ENCODE data around the gene CES2. TPM values are rescaled to one million over a fixed set of nuclear protein-coding genes. Genes with fewer than 3 reads are reported as not detected.
"Not testable (repeated sequence)": the region's sequence is repeated elsewhere in the genome, so short reads cannot be mapped to it uniquely, and the experiment has no call there.

The CES2 gene
- total RNA-seq, 1 experiment from 2014 or later, result 65.7 TPM

DNA sequence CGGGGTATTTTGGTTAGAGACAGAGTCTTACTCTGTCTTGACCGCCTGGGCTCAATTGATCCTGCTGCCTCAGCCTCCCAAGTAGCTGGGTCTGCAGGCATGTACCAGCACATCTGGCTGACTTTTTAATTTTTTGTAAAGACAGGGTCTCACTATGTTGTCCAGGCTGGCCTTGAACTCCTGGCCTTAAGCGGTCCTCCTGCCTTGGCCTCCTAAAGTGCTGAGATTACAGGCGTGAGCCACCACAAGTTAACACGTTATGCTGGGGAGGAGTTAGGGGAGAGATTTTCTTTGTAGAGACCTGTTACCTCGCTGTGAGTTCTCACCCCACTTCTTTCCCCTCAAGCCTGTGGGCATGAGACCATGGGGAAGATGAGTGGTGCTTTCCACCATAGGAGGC is 51.2 kb downstream of the CES2 start:
- H3K9me3 Mint-ChIP-seq (ENCODE audit: unreplicated experiment), result no peaks in the 10 kb centered on the region
- peaks cover 16% of the 10 kb centered on the region for H3K4me1 Mint-ChIP-seq (ENCODE audit: insufficient read depth, unreplicated experiment)
- no peaks in the 10 kb centered on the region for H3K36me3 Mint-ChIP-seq (ENCODE audit: insufficient read depth, unreplicated experiment)
- H3K27ac Mint-ChIP-seq (ENCODE audit: low read depth, unreplicated experiment), result no peak overlapping the region
- no peaks in the 10 kb centered on the region for H3K27me3 Mint-ChIP-seq (ENCODE audit: insufficient read depth, unreplicated experiment)
- intact Hi-C loops (cut with micrococcal nuclease), result no loop called here
- no TSS peak for BruUV-seq (replicated peaks)
- no peak overlapping the region for H3K4me3 Mint-ChIP-seq (ENCODE audit: unreplicated experiment)
- CTCF ChIA-PET, result interaction anchor here (0.6 to 0.7 kb wide), 3 partner anchors 34 to 163 kb away, joined by 3 read pairs; no protein-coding TSS in a partner anchor
- POLR2A ChIA-PET, result interaction anchor here (1.5 kb wide), 1 partner anchor 227 kb away, joined by 3 read pairs; no protein-coding TSS in a partner anchor
- TF ChIP-seq, protein P1, sequence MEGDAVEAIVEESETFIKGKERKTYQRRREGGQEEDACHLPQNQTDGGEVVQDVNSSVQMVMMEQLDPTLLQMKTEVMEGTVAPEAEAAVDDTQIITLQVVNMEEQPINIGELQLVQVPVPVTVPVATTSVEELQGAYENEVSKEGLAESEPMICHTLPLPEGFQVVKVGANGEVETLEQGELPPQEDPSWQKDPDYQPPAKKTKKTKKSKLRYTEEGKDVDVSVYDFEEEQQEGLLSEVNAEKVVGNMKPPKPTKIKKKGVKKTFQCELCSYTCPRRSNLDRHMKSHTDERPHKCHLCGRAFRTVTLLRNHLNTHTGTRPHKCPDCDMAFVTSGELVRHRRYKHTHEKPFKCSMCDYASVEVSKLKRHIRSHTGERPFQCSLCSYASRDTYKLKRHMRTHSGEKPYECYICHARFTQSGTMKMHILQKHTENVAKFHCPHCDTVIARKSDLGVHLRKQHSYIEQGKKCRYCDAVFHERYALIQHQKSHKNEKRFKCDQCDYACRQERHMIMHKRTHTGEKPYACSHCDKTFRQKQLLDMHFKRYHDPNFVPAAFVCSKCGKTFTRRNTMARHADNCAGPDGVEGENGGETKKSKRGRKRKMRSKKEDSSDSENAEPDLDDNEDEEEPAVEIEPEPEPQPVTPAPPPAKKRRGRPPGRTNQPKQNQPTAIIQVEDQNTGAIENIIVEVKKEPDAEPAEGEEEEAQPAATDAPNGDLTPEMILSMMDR (IDR thresholded peaks at IDR 0.05; ENCODE audit: unreplicated experiment), result no peak
- no peak for DNase-seq (ENCODE audit: unreplicated experiment)

DNA sequence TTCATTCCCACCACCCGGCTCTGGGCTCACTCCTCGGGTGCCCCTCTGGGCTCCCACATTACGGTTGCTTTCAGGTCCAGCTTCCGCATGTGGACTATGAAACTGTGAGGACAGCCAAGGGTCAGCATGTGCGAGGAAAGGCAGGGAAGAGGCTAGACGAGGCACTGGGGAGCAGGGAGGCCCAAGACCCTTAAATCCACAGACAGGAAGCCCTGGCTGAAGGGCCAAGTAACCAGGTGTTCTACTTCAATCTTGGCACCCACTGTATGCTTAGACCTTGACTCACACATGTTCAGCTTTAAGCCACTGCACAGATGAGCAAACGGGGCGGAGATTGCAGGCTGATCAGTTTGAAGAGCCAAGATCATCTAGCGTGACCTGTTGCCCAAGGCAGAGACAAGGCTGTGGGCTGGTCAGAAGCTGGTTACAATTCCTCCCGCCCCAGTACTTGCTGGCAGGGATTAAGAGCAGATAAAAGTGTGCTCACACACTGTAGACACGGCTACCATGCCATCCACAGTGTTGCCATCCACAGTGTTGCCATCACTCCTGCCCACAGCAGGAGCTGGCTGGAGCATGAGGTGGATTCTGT is 53.0 kb downstream of the CES2 start, which contains the start of gene CES4A:
Gene CES4A, plus strand, starts transcription at position 393 of the 592 bp plus-strand sequence. Its CDS starts 184 bp downstream, at position 577.
- TF ChIP-seq, protein P1 (IDR thresholded peaks at IDR 0.05; ENCODE audit: unreplicated experiment), result no peak
- no TSS peak for BruUV-seq (replicated peaks)
- Mint-ChIP-seq H3K27me3 (ENCODE audit: insufficient read depth, unreplicated experiment) (no peaks in the 10 kb centered on the region), H3K4me1 (ENCODE audit: insufficient read depth, unreplicated experiment) (peaks cover 16% of the 10 kb centered on the region), H3K4me3 (ENCODE audit: unreplicated experiment) (no peak within 1 kb of the TSS), H3K27ac (ENCODE audit: low read depth, unreplicated experiment) (peak within 1 kb of the TSS; percentile 76), H3K9me3 (ENCODE audit: unreplicated experiment) (no peaks in the 10 kb centered on the region), H3K36me3 (ENCODE audit: insufficient read depth, unreplicated experiment) (peaks cover 3% of the 10 kb centered on the region)
- POLR2A ChIA-PET, result interaction anchor here (0.5 to 1.7 kb wide), 8 partner anchors 8 to 655 kb away, joined by 3 to 8 read pairs (median 3); no protein-coding TSS in a partner anchor
- CTCF ChIA-PET, result interaction anchor here (0.6 to 1.8 kb wide), 9 partner anchors 11 to 740 kb away, joined by 3 to 8 read pairs (median 3); no protein-coding TSS in a partner anchor
- intact Hi-C loops (cut with micrococcal nuclease), result no loop called here
- DNase-seq (ENCODE audit: unreplicated experiment), result peak; percentile 87

DNA sequence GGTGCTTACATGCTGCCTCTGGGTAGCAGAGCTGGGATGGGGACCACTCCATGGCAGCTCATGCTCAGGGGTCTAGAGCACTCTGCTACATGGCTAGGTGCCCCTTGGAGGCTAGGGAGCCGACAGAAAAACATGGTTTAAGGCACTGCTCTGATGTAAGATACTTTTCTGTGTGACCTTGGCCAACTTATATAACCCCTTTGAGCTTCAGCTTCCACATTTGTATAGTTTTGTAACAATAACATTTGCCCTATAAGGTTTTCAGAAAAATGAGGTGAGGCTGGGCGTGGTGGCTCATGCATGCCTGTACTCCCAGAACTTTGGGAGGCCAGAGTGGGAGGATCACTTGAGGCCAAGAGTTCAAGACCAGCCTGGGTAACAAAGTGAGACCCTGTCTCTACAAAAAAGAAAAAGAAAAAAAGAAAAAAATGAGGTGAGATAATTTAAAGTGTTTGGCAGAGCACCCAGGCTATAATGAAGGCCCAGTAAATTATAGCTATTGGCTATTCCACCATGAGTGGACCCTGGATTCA is 56.3 kb downstream of the CES2 start:
- no peaks in the 10 kb centered on the region for H3K27me3 Mint-ChIP-seq (ENCODE audit: insufficient read depth, unreplicated experiment)
- TF ChIP-seq, protein P1 (IDR thresholded peaks at IDR 0.05; ENCODE audit: unreplicated experiment), result no peak
- H3K4me1 Mint-ChIP-seq (ENCODE audit: insufficient read depth, unreplicated experiment), result peaks cover 16% of the 10 kb centered on the region
- intact Hi-C loops (cut with micrococcal nuclease), result no loop called here
- BruUV-seq (replicated peaks), result no TSS peak
- peaks cover 5% of the 10 kb centered on the region for H3K36me3 Mint-ChIP-seq (ENCODE audit: insufficient read depth, unreplicated experiment)
- POLR2A ChIA-PET, result no interaction called here
- no peak for DNase-seq (ENCODE audit: unreplicated experiment)
- H3K9me3 Mint-ChIP-seq (ENCODE audit: unreplicated experiment), result no peaks in the 10 kb centered on the region
- CTCF ChIA-PET, result interaction anchor here (0.6 to 2.8 kb wide), 3 partner anchors 13 to 50 kb away, joined by 3 to 15 read pairs (median 4); no protein-coding TSS in a partner anchor
- no peak overlapping the region for H3K27ac Mint-ChIP-seq (ENCODE audit: low read depth, unreplicated experiment)
- no peak overlapping the region for H3K4me3 Mint-ChIP-seq (ENCODE audit: unreplicated experiment)

DNA sequence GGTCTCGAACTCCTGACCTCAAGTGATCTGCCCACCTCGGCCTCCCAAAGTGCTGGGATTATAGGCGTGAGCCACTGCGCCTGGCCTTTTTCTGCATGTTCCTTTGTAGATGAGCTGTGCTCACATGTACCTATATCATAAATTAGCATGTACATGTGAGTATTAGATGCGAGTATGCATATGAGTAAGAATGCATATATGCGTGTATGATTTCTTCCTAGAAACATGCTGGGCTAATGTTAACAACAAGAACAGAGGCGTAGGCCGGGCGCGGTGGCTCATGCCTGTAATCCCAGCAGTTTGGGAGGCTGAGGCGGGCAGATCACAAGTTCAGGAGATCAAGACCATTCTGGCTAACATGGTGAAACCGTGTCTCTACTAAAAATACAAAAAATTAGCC is 58.2 kb downstream of the CES2 start:
- H3K27ac Mint-ChIP-seq (ENCODE audit: low read depth, unreplicated experiment); H3K9me3 Mint-ChIP-seq (ENCODE audit: unreplicated experiment); BruUV-seq (replicated peaks); intact Hi-C loops (cut with micrococcal nuclease); H3K27me3 Mint-ChIP-seq (ENCODE audit: insufficient read depth, unreplicated experiment); H3K36me3 Mint-ChIP-seq (ENCODE audit: insufficient read depth, unreplicated experiment); DNase-seq (ENCODE audit: unreplicated experiment); H3K4me3 Mint-ChIP-seq (ENCODE audit: unreplicated experiment); POLR2A ChIA-PET: not testable (repeated sequence)
- CTCF ChIA-PET, result interaction anchor here (0.6 kb wide), 1 partner anchor 399 kb away, joined by 3 read pairs; no protein-coding TSS in a partner anchor
- H3K4me1 Mint-ChIP-seq (ENCODE audit: insufficient read depth, unreplicated experiment), result peaks cover 18% of the 10 kb centered on the region

Other genes starting within 250 kb of the CES2 start
- gene CMTM4, start 238.8 kb upstream of the CES2 start, total RNA-seq (2022), result 27.2 and 36.7 TPM in 2 replicates
- 97.7 and 106 TPM in 2 replicates for gene DYNC1LI2, start 183.9 kb upstream of the CES2 start, total RNA-seq (2022)
- gene TERB1, start 133.9 kb upstream of the CES2 start, total RNA-seq (2022), result 0.26 and 0.69 TPM in 2 replicates
- 65.5 and 65.7 TPM in 2 replicates for gene NAE1, start 104.5 kb upstream of the CES2 start, total RNA-seq (2022)
- gene CA7, start 91.1 kb upstream of the CES2 start, total RNA-seq (2022), result not detected in 2 replicates
- gene PDP2, start 55.0 kb upstream of the CES2 start, total RNA-seq (2022), result 21.5 and 22.8 TPM in 2 replicates
- gene CDH16, start 16.6 kb upstream of the CES2 start, total RNA-seq (2022), result 0.25 TPM in 1 of 2 replicates, not detected in the other
- gene RRAD, start 10.0 kb upstream of the CES2 start, total RNA-seq (2022), result 0.29 TPM in 1 of 2 replicates, not detected in the other
- 133 and 159 TPM in 2 replicates for gene CIAO2B, start 1.1 kb upstream of the CES2 start, total RNA-seq (2022)
- gene CES3, start 25.8 kb downstream of the CES2 start, total RNA-seq (2022), result 0.52 and 0.65 TPM in 2 replicates
- gene CES4A, start 53.1 kb downstream of the CES2 start, total RNA-seq (2022), result 5.1 and 6.6 TPM in 2 replicates
- gene CBFB, start 93.6 kb downstream of the CES2 start, total RNA-seq (2022), result 87.1 and 105 TPM in 2 replicates
- 13.8 and 14.5 TPM in 2 replicates for gene PHAF1, start 174.4 kb downstream of the CES2 start, total RNA-seq (2022)
- 0.84 and 1.9 TPM in 2 replicates for gene B3GNT9, start 215.5 kb downstream of the CES2 start, total RNA-seq (2022)
- 12.9 and 13.3 TPM in 2 replicates for gene TRADD, start 224.4 kb downstream of the CES2 start, total RNA-seq (2022)
- gene FBXL8, start 224.4 kb downstream of the CES2 start, total RNA-seq (2022), result 15.9 and 17.2 TPM in 2 replicates
- gene HSF4, start 229.2 kb downstream of the CES2 start, total RNA-seq (2022), result 34.3 and 34.8 TPM in 2 replicates
- 49.8 and 65.7 TPM in 2 replicates for gene NOL3, start 235.0 kb downstream of the CES2 start, total RNA-seq (2022)
- 18.1 and 18.7 TPM in 2 replicates for gene MATCAP1, start 248.4 kb downstream of the CES2 start, total RNA-seq (2022)